ENCODE data around the gene CCDC192. TPM values are rescaled to one million over a fixed set of nuclear protein-coding genes. Genes with fewer than 3 reads are reported as not detected.
"Not testable (repeated sequence)": the region's sequence is repeated elsewhere in the genome, so short reads cannot be mapped to it uniquely, and the experiment has no call there.

Gene CCDC192, protein sequence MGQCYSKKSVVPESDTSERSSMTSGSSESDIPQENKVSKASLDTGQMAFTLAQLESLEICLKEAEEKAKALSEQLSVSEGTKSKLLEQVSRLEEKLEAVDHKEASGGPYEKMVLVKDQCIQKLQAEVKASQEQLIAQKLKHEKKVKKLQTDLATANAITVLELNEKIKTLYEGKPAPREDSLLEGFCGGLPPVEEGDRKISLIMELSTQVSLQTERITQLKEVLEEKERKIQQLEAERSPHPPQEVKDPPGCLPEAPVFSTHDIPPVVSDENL
- polyA plus RNA-seq = not detected

DNA sequence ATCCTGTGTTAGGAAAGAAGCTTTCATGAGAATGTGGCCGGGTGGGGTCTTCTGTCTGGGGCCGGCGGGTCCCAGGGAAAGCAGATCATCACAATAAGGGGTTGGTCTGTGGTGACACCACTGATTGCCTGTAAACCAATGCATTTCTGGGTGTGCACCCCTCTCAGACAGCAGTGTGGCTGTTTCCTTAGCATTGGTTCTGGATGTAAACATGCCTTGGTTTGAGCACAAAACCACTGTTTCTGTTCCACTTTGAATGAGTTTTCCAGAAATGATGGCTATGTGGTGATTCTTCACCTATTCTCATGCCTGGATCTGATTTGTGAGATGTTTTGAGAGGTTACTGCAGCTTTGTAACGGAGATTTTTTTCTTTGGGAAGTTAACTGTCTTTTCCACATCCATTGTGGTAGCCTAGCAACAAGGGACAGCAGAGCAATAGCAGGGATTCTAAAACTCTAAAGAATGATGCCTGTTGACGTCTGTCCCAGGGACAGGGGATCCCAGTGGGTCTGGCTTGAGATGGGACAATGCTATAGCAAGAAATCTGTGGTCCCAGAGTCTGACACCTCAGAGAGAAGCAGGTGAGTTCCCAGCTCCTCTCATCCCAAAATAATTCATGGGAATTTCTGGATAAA is at the start of gene CCDC192:
Gene CCDC192 (plus strand): TSS at position 466 of the 636 bp plus-strand sequence. CDS start 55 bp downstream, at position 521.
- Mint-ChIP-seq H3K27ac (no peak within 1 kb of the TSS), H3K4me1 (no peaks in the 10 kb centered on the region), H3K4me3 (no peak within 1 kb of the TSS), H3K27me3 (ENCODE audit: low read depth in 3 of 3) (peaks cover 3 to 4% (median 3%) of the 10 kb centered on the region in 3 donors), H3K9me3 (peaks cover 0 to 2% (median 0%) of the 10 kb centered on the region in 6 donors), H3K36me3 (no peaks in the 10 kb centered on the region)
- no peak for DNase-seq

DNA sequence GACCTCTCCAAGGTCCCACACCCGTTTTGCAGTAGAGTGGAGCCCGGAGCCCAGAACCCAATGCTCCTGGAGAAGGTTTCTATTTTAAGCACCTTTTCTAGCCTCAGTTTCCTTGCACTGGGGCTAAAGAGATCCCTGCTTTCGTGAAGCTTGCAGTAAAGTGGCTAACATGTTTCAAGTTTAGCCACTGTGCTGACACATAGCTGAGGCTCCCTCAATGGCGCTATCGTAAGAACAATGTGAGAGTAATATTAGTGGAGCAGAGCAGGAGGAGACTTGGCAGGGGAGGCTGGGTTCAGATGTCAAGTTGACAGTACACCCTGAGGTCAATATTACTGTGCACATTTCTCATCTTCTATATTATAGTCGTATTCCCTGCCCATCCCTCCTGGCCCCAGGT is 46.4 kb upstream of the CCDC192 start:
- Mint-ChIP-seq H3K27me3 (ENCODE audit: low read depth in 3 of 3) (peaks cover 0 to 4% (median 2%) of the 10 kb centered on the region in 3 donors), H3K27ac (no peak overlapping the region), H3K4me1 (no peaks in the 10 kb centered on the region), H3K9me3 (peaks cover 0 to 4% (median 0%) of the 10 kb centered on the region in 6 donors), H3K36me3 (no peaks in the 10 kb centered on the region), H3K4me3 (no peak overlapping the region)
- no peak for DNase-seq

DNA sequence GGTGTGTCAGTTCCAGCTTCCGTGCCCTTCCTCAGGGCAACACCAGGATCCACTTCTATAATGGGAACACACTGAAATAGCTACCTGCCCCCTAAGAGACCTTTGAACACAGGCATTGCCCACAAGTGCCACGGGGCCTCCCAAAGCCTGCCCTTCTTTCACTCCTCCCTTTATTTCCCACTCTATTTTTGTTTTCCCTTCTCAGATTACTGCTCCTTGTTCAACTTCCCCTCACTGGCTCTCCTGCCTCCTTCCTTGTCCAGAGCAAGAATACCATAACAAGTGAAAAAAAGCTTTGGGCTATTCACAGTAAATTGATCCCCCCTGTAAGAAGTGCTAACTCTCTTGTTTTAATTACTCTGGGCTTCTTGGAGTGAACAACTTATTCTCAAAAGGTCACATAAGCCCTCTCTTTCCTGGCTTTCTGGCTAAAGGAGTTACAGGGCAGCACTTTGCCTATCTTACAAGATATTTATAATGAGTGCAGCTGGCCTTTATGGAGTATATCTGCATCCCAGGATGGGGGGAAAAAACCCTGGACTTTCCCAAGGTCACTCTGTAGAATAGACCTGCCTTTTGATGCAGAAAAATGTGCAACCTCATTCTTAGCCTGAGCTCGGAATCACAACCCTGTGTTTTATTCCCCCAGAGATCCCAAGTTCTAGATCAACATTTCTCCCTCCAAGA is 43.0 kb upstream of the CCDC192 start:
- Mint-ChIP-seq H3K9me3 (peaks cover 0 to 4% (median 0%) of the 10 kb centered on the region in 6 donors), H3K36me3 (no peaks in the 10 kb centered on the region), H3K27ac (no peak overlapping the region), H3K27me3 (ENCODE audit: low read depth in 3 of 3) (peaks cover 0 to 2% (median 0%) of the 10 kb centered on the region in 3 donors), H3K4me3 (no peak overlapping the region), H3K4me1 (no peaks in the 10 kb centered on the region)
- DNase-seq = no peak

DNA sequence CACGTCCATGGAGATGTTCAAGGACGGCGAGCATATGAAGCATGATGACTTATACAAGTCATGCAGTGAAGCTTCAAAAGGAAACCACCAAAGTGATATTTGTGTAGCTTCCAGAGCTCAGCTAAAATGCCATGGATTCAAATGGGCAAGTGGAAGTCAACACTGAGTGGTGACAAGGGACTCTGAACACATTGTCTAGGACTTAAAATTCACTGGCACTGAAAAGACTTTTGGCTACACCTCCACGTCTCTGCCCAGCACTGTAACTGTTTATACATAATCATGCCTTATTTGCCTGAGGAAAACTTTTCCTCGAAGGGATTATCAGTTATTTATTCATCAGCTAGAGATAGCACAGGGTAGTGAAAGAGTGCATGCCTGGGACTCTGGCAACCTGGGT is 39.1 kb upstream of the CCDC192 start:
- H3K9me3 Mint-ChIP-seq = peaks cover 0 to 4% (median 0%) of the 10 kb centered on the region in 6 donors
- no peaks in the 10 kb centered on the region for H3K36me3 Mint-ChIP-seq
- no peak overlapping the region for H3K27ac Mint-ChIP-seq
- H3K27me3 Mint-ChIP-seq (ENCODE audit: low read depth in 3 of 3) = no peaks in the 10 kb centered on the region
- no peaks in the 10 kb centered on the region for H3K4me1 Mint-ChIP-seq
- H3K4me3 Mint-ChIP-seq = no peak overlapping the region
- DNase-seq = no peak

DNA sequence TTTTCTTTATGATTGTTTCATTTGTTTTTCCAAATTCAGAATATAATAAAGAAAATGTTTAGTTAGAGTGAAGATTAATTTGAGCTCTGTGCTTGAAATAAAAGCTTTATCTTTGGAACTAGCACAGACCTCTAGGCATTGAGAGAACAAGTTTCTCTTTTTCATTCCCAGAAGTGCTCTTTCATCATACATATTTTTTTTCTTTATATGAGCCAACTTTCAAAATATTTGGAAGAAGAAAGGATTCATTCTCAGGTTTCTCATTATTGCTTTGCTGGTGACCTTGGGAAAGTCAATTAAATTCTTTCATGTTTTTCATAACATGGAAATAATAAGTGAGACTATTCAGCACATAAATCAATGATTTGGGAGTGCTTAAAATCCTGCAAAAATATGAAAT is 37.5 kb upstream of the CCDC192 start:
- peaks cover 0 to 1% (median 0%) of the 10 kb centered on the region in 3 donors for H3K27me3 Mint-ChIP-seq (ENCODE audit: low read depth in 3 of 3)
- no peak overlapping the region for H3K27ac Mint-ChIP-seq
- no peaks in the 10 kb centered on the region for H3K4me1 Mint-ChIP-seq
- peaks cover 0 to 3% (median 0%) of the 10 kb centered on the region in 6 donors for H3K9me3 Mint-ChIP-seq
- no peak overlapping the region for H3K4me3 Mint-ChIP-seq
- H3K36me3 Mint-ChIP-seq = no peaks in the 10 kb centered on the region
- no peak for DNase-seq

DNA sequence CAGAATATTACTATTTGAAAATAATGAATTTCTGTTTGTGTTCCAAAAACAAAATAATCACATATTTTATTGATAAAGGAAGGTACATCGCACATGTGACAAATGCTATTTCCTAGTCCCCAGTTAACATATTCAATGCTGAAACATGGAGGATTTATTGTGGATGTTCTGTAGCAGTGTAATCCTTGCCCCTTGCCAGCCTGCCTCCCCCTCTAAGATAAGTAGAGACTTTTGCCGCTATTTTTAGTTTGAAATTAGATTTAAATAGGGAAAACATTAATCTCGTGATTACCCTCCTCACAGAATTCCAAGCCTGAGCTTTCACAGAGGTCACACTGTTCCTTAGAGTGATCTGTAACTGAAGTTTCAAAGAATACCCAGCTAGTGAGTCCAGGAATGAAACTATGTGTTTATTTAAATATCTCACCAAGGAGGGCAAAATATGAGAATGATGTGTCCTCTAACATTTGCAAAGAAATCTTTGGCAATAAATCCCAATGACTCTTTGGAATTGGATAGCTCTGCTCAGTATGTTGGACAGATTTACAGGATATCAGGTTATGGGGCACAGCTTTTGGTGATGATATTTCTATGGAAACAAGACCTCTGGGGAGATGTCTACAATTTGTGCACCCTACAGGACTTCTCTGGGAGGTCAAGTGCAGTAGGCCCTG is 37.0 kb upstream of the CCDC192 start:
- Mint-ChIP-seq H3K36me3 (no peaks in the 10 kb centered on the region), H3K4me3 (no peak overlapping the region), H3K27ac (no peak overlapping the region), H3K27me3 (ENCODE audit: low read depth in 3 of 3) (peaks cover 0 to 1% (median 0%) of the 10 kb centered on the region in 3 donors), H3K4me1 (no peaks in the 10 kb centered on the region), H3K9me3 (peaks cover 0 to 3% (median 0%) of the 10 kb centered on the region in 6 donors)
- no peak for DNase-seq

DNA sequence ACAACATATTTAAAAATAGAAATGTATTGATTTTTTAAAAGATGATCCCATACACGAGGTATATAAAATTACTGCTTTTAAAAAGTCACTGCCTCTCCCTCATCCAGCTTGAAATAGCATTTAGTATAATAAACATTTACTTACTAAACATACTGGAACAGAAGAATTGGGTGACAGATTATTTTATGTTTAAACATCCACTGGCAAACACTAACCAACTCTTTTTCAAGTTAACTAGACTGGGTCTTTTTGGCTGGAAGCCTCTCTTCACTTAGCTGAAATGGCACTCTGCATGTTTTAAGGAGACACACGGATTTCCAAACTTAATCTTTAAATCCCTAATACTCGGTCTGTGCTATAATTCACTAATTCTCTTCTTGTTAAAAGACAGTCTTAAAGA is 35.3 kb upstream of the CCDC192 start:
- Mint-ChIP-seq H3K27ac (no peak overlapping the region), H3K36me3 (no peaks in the 10 kb centered on the region), H3K27me3 (ENCODE audit: low read depth in 3 of 3) (peaks cover 0 to 1% (median 0%) of the 10 kb centered on the region in 3 donors), H3K4me1 (no peaks in the 10 kb centered on the region), H3K9me3 (peaks cover 0 to 3% (median 0%) of the 10 kb centered on the region in 6 donors), H3K4me3 (no peak overlapping the region)
- DNase-seq = no peak

DNA sequence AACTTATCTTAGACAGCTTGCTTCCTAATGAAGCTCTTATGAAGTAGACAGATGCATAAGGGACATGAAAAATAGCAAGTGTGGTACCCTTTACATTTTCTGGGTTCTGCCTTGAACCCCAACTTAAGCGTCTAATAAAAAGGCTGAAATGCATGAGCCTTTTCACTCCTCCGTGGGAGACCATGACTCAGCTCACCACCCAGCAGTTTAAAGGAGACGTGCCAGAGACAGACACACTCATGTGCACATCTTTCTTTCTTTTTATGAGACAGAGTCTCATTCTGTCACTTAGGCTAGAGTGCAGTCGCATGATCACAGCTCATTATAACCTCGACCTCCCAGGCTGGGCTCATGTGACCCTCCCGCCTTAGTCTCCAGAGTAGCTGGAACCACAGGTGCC is 32.0 kb upstream of the CCDC192 start:
- DNase-seq = no peak
- H3K27me3 Mint-ChIP-seq (ENCODE audit: low read depth in 3 of 3) = peaks cover 0 to 2% (median 1%) of the 10 kb centered on the region in 3 donors
- H3K9me3 Mint-ChIP-seq = peaks cover 0 to 3% (median 0%) of the 10 kb centered on the region in 6 donors
- H3K4me3 Mint-ChIP-seq = no peak overlapping the region
- no peaks in the 10 kb centered on the region for H3K36me3 Mint-ChIP-seq
- H3K27ac Mint-ChIP-seq = no peak overlapping the region
- no peaks in the 10 kb centered on the region for H3K4me1 Mint-ChIP-seq

DNA sequence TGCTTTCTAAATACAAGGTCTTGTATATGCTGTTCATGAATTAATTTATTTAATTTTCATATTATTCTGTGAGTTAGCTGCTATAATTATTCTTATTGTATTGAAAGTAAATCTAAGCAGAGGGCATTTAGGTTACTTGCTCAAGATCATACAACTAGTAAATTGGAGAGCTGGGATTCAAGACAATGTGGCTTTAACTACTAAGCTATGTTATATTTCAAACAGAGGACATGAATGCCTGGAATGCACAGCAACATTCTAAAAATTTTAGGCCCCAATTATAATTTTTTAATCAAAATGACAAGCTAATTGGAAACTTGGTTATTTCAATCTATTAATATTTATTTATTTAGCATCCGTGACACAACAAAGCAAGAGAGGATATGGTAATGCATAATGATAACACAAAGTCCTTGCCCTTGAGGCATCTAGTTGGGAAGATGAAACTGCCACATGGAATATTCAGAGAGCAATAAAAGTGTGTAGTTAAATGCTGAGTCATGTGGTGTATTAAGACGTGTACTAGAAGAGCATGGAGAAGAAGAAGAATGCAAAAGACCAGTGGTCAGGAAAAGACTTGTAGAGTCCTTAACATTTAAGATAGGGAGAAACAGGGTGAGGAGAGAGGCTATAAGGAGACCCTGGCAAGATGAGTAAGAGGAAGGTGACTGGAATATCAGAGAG is 29.9 kb upstream of the CCDC192 start:
- Mint-ChIP-seq H3K4me1 (no peaks in the 10 kb centered on the region), H3K36me3 (no peaks in the 10 kb centered on the region), H3K4me3 (no peak overlapping the region), H3K9me3 (peaks cover 0 to 3% (median 0%) of the 10 kb centered on the region in 6 donors), H3K27ac (no peak overlapping the region), H3K27me3 (ENCODE audit: low read depth in 3 of 3) (peaks cover 0 to 2% (median 1%) of the 10 kb centered on the region in 3 donors)
- DNase-seq = no peak

DNA sequence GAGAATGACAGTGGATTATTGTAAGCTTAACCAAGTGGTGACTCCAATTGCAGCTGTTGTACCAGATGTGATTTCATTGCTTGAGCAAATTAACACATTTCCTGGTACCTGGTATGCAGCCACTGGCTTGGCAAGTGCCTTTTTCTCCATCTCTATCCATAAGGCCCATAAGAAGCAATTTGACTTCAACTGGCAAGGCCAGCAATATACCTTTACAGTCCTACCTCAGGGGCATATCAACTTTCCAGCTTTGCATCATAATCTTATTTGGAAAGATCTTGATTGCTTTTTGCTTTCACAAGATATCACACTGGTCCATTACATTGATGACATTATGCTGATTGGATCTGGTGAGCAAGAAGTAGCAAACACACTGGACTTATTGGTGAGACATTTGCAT is 26.2 kb upstream of the CCDC192 start:
- not testable (repeated sequence) for DNase-seq; H3K27me3 Mint-ChIP-seq (ENCODE audit: low read depth in 3 of 3); H3K27ac Mint-ChIP-seq; H3K4me1 Mint-ChIP-seq; H3K4me3 Mint-ChIP-seq; H3K36me3 Mint-ChIP-seq; H3K9me3 Mint-ChIP-seq

DNA sequence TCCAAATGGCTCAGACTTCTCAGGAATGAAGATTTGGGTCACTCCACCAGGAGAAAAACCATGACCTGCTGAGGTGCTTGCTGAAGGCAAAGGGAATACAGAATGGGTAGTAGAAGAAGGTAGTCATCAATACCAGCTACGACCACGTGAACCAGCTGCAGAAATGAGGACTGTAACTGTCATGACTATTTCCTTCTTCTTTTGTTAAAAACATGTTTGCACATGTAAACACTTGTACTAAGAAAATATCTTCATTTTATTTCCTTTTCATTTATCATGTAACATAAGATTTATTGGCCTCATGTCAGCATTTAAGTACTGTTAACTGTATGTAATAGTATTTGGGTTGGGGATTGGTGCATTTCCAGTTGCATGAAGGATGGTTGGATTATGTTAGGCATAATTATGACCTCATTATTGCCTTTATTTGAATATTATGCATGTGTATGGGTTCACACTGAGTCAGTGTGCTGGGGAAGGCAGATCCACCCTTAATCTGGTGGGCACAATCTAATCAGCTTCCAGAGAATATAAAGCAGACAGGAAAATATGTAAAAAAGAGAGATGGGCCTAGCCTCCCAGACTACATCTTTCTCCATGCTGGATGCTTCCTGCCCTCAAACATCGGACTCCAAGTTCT is 23.4 kb upstream of the CCDC192 start:
- not testable (repeated sequence) for H3K27me3 Mint-ChIP-seq (ENCODE audit: low read depth in 3 of 3); H3K9me3 Mint-ChIP-seq; H3K4me1 Mint-ChIP-seq; DNase-seq; H3K36me3 Mint-ChIP-seq; H3K27ac Mint-ChIP-seq; H3K4me3 Mint-ChIP-seq

DNA sequence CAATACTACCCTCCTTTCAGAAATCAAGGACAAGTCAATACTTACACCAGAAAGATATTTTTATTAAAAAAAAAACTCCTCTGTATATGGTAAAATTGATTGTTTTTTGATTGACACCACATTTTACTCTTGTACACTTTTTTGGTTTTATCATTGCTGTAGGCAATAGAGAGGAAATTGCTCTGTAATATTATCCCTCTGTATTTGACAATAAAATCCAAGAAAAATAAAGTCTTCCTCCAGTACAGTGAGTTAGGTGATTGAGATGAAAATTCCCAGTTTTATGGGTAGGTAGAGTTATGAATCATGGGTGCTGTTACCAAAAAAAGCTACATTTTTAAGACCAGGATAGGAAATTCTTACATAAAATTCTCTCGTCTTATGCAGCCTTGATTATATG is 22.6 kb upstream of the CCDC192 start:
- H3K4me3 Mint-ChIP-seq = no peak overlapping the region
- peaks cover 0 to 2% (median 0%) of the 10 kb centered on the region in 6 donors for H3K9me3 Mint-ChIP-seq
- DNase-seq = no peak
- H3K27me3 Mint-ChIP-seq (ENCODE audit: low read depth in 3 of 3) = peaks cover 0 to 2% (median 0%) of the 10 kb centered on the region in 3 donors
- H3K4me1 Mint-ChIP-seq = no peaks in the 10 kb centered on the region
- no peaks in the 10 kb centered on the region for H3K36me3 Mint-ChIP-seq
- H3K27ac Mint-ChIP-seq = no peak overlapping the region

DNA sequence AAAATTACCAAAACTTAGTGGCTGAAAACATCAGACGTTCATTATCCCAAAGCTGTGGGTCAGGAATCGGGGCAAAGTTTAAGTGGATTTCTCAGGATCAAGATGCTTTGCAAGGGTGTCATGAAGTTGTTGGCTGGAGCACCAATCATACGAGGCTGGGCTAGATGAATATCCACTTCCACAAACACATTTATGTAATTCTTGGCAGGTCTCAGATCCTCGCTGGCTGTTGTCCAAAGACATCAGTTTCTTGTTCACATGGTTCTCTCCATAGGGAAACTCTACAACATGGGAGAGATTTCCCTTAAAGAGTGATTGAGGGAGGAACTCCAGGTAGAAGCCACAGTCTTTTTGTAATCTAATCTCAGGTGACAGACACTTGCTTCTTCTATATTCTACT is 20.2 kb upstream of the CCDC192 start:
- Mint-ChIP-seq H3K9me3 (peaks cover 0 to 2% (median 0%) of the 10 kb centered on the region in 6 donors), H3K27me3 (ENCODE audit: low read depth in 3 of 3) (no peaks in the 10 kb centered on the region), H3K4me3 (no peak overlapping the region), H3K36me3 (no peaks in the 10 kb centered on the region), H3K4me1 (no peaks in the 10 kb centered on the region), H3K27ac (no peak overlapping the region)
- no peak for DNase-seq

All from immature natural killer cell (primary cell).